ENCODE results near the gene ZNF716. TPM values are rescaled to one million over a fixed set of nuclear protein-coding genes. Genes with fewer than 3 reads are reported as not detected.

The ZNF716 gene
- total and polyA plus RNA-seq, 2 donors (not counting 3 experiments of a cell fraction or from before 2014, with no cell fraction given): not detected

DNA sequence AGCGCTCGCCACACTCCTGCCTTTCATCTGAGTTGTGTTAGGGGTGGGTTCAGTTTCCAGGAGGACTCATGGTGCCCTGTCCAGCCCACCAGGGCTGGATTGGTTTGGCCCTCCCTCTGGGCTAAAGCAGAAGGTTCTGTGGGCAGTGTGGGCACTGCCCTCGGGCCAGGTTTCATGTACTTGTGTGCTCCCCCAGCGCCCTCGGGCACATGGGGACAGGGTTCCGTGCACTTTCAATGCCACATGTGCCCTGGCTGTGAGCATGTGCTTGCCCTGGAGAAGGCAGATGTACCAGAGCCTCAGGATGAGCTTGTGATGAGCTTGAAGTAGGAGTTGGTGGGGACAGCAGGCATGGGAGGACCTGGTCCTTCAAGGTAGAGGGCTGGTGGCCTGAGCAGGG, 35.6 kb upstream of the ZNF716 start:
- CTCF ChIA-PET: no interaction called here
- FAIRE-seq (no peak), DNase-seq (ENCODE audit: low read depth, low spot score) (no peak)
- POLR2A ChIA-PET: no interaction called here
- Histone ChIP-seq H3K4me2 (ENCODE audit: insufficient read depth, low read length) (no peak overlapping the region), H3K79me2 (ENCODE audit: control insufficient read depth, insufficient read depth, low read length) (no peaks in the 10 kb centered on the region), H2AFZ (ENCODE audit: low read depth, low read length) (no peak overlapping the region), H3K36me3 (ENCODE audit: control insufficient read depth in 2 of 2, extremely low read depth in 1 of 2, insufficient read depth in 2 of 2, low read length in 2 of 2) (no peaks in the 10 kb centered on the region), H3K9me3 (replicated peaks; ENCODE audit: control insufficient read depth, insufficient read depth, low read length) (peaks cover 8% of the 10 kb centered on the region), H3K27me3 (ENCODE audit: control insufficient read depth in 2 of 2, insufficient read depth in 2 of 2, low read length in 2 of 2) (no peaks in the 10 kb centered on the region), H3K9ac (replicated peaks; ENCODE audit: extremely low read depth, insufficient read depth, low read length) (no peak overlapping the region), H3K4me3 (replicated peaks in 1 of 3; ENCODE audit: insufficient read depth in 1 of 3, low read depth in 1 of 3, low read length in 3 of 3) (no peak overlapping the region), H3K27ac (ENCODE audit: insufficient read depth, low read depth, low read length) (no peak overlapping the region), H3K4me1 (ENCODE audit: control insufficient read depth, extremely low read depth, insufficient read depth, low read length) (no peaks in the 10 kb centered on the region), H3K9me1 (replicated peaks; ENCODE audit: control insufficient read depth, extremely low read depth, insufficient read depth, low read length) (no peaks in the 10 kb centered on the region), H4K20me1 (replicated peaks; ENCODE audit: control insufficient read depth, extremely low read depth, insufficient read depth, low read length) (no peaks in the 10 kb centered on the region)
- intact Hi-C loops (cut with micrococcal nuclease) (no loop called here), dilution Hi-C loops (cut with MboI; ENCODE audit: extremely low pct_ligation_motif_present, low sequenced_read_pairs) (no loop called here)
- TF ChIP-seq EZH2 (IDR thresholded peaks at IDR 0.05; ENCODE audit: borderline replicate concordance, low read depth, low read length, severe bottlenecking): no peak
- TF ChIP-seq MYC (IDR thresholded peaks at IDR 0.05; ENCODE audit: low read depth, low read length): no peak
- no peak for TF ChIP-seq GATA2 (IDR thresholded peaks at IDR 0.05; ENCODE audit: insufficient read depth, insufficient read length, low read depth, low read length)
- no peak for TF ChIP-seq JUN (IDR thresholded peaks at IDR 0.05; ENCODE audit: borderline replicate concordance, insufficient read depth, insufficient read length, low read depth)
- TF ChIP-seq, protein P1, sequence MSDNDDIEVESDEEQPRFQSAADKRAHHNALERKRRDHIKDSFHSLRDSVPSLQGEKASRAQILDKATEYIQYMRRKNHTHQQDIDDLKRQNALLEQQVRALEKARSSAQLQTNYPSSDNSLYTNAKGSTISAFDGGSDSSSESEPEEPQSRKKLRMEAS (IDR thresholded peaks at IDR 0.05; ENCODE audit: insufficient read depth, insufficient read length): no peak
- TF ChIP-seq, protein P2, sequence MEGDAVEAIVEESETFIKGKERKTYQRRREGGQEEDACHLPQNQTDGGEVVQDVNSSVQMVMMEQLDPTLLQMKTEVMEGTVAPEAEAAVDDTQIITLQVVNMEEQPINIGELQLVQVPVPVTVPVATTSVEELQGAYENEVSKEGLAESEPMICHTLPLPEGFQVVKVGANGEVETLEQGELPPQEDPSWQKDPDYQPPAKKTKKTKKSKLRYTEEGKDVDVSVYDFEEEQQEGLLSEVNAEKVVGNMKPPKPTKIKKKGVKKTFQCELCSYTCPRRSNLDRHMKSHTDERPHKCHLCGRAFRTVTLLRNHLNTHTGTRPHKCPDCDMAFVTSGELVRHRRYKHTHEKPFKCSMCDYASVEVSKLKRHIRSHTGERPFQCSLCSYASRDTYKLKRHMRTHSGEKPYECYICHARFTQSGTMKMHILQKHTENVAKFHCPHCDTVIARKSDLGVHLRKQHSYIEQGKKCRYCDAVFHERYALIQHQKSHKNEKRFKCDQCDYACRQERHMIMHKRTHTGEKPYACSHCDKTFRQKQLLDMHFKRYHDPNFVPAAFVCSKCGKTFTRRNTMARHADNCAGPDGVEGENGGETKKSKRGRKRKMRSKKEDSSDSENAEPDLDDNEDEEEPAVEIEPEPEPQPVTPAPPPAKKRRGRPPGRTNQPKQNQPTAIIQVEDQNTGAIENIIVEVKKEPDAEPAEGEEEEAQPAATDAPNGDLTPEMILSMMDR (IDR thresholded peaks at IDR 0.05; ENCODE audit: extremely low read depth in 1 of 2, insufficient read depth in 1 of 2, low read depth in 1 of 2, low read length in 2 of 2): no peak
- TF ChIP-seq POLR2A (IDR thresholded peaks at IDR 0.05; ENCODE audit: low read depth, low read length): no peak
- TF ChIP-seq FOS (IDR thresholded peaks at IDR 0.05; ENCODE audit: borderline replicate concordance, insufficient read depth, low read length): no peak
- no peak for TF ChIP-seq POLR2AphosphoS5 (IDR thresholded peaks at IDR 0.05; ENCODE audit: insufficient read depth, low read depth, low read length)
- no TSS peak for BruUV-seq (replicated peaks)

All from endothelial cell of umbilical vein (primary cell).